Right ventricle myocardium inferior (tissue), 1 donor: Measurements from ENCODE around the gene DDR2. TPM values are rescaled to one million over a fixed set of nuclear protein-coding genes. Genes with fewer than 3 reads are reported as not detected.
A peak's percentile ranks its signal among the peaks of the same experiment; 100 is the strongest.
"Not testable (repeated sequence)": the region's sequence is repeated elsewhere in the genome, so short reads cannot be mapped to it uniquely, and the experiment has no call there.

Experiments
- ATAC-seq: fragments of 200-7000 bp; cut with Tn5 transposase; one replicate; pipeline ENCODE4 v1.9.1; 2020; ENCODE audit warnings: mild to moderate bottlenecking, moderate library complexity
- DNase-seq: peaks from one replicate; pipeline ENCODE4 v3.0.0; 2021; ENCODE audit errors: missing footprints
- intact Hi-C: fragments of 100-400 bp; cut with DNase I; formaldehyde crosslinking; loops from one replicate; pipeline ENCODE4 v1.11.0; 2022
- total RNA-seq: library from RNA; stranded (reverse); fragmentation: NEBNext Ultra II Directional; extraction: Animal tissue kit (Norgen Biotek cat#: 25700); gene quantifications from one replicate; pipeline ENCODE4 v1.2.1, GENCODE V29; 2021
- donor health status: DM: no; HTN: yes; CAD: no; lungs with severe emphysema.

DDR2 gene
- total RNA-seq, 1 donor from 2014 or later, result 34.4 TPM

DNA sequence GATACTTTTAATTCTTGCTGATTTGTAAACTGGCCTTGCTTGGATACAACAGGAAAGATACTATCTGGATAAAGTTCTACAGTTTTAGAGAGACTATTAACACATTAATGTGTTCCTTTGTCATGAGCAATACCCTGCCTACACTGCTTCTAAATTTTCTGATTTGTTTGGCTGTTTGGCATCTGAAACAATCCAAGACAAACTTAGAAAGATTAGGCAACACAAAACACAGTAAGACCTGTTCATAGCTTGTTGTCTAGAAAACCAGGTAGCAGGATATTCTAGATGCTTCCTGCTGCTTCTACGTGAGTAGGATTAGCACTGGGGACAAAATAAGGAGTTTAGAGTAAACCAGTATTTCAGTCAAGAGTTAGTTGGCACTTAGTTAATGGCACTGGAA lies 152.7 kb downstream of the DDR2 start:
- DNase-seq, ATAC-seq, intact Hi-C loops: not testable (repeated sequence)

DNA sequence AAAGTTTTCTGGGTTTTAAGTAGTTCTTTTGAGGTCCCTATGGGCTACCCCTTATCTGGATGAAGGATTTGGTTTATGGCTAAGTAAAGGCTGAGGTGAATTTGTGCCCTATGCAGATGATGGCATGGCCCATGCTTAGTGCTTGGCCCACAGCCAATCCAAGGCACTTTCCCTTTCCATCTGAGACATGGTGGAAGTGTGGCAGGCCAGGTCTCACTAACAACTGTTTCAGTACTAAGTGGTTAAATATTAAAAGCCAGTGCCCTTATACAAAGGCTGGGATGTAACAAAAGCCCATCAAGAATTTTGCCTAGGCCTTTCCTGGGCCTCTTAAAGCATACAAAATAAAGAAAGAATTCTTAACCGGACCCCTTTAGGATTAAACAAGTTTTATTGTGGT lies 156.5 kb downstream of the DDR2 start:
- ATAC-seq, DNase-seq, intact Hi-C loops: not testable (repeated sequence)

DNA sequence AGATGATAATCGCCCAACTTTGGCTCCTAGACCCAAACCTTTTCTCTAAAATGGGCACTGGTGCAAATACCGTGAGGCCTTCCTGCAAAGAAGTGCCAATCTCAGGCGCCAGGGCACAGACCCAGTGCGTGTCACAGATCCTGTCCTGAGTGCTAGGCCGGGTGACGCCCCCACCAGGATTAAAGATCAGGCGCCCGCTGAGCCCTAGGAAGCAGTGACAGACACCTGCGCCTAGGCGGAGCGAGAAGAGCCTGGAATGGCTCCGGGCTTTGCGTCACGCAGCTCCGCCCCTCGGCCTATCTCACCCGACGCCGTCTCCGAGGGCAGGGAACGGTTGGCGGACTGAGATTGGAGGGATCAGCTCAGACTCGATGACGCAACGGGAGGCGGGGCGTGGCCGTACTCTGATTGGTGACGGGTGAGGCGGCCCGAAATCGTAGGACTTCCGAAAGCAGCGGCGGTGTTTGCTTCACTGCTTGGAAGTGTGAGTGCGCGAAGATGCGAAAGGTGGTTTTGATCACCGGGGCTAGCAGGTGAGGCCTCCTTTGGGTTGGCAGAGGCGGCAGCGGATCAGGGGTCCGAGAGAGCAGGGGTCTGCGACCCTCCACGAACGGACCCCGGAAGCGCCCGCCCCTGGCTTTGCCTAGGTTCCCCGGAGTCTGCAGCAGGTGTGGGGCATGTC lies 158.2 kb downstream of the DDR2 start, which contains the start of gene HSD17B7:
TSS of gene HSD17B7 (plus strand) at position 400 of the 682 bp plus-strand sequence. CDS start at position 499, 99 bp downstream.
- DNase-seq (peak; percentile 90), ATAC-seq (peak; percentile 99)
- intact Hi-C loops, result not testable (repeated sequence)

DNA sequence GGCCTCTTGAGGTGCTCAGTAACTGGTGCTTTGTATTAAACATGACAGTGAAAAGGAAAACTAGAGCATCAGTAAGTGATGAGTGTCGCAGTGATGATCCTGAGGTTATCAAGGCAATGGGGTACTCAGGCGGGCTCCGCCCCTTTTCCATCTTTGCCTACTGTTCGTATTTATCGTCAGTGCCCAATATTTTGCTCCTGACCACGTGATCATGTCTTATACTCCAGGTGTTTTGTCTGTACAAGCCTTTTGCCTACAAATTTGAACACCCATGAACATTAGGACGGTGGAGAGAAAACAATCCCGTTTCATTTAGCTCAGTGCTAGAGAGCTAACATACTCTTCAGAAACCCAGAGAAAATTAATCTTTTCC lies 158.7 kb downstream of the DDR2 start:
- intact Hi-C loops, result not testable (repeated sequence)

DNA sequence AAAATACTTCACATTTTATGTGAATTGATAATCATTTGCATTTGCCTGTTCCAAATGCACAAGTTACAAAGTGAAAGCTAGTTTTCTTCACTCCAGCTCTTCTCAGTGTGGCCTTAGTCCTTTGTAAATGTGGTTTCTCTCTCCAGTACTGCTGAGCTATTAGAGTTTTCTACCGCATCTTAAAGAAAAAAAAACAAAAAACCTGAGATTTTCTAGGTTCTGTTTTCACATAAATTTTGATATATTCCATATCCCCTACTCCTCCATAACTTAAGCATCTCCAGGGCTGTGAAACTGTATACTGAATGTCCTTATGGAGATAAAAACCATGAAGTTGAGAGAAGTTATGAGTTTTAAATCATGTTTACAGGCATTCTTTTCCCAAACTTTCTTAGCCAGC lies 162.0 kb downstream of the DDR2 start:
- intact Hi-C loops, DNase-seq, ATAC-seq: not testable (repeated sequence)

More for the DNA sequence above, 158.7 kb downstream of the DDR2 start:
- ATAC-seq, DNase-seq: not testable (repeated sequence)

DNA sequence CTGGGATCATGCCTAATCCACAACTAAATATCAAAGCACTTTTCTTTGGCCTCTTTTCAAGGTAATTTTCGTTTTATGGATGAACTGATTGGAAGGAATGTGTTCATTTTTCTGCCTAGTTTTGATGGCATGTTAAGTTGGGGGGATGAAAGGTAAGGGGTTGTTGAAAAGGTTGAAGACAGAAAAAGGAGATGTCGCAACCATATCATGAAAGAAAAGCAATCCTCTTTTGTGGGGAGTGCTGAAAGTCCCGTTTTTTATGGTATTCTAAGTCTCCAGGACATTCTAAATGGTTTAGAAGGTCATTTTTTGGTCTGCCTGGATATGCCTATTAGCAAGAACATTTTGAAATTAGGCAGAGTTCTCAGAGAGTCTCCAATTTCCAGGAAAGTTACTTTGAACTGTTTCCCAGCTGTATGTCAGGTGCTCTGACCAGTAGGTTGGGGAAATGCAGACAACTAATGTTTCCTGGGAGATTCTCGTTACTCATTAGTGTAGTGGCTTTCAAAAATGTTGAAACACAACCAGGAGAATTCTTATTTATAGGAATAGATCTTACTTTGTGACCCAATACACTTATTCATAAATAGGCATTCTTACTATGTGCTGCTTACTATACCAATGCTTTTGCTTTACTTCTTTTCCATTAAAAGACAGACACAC lies 164.5 kb downstream of the DDR2 start:
- ATAC-seq, DNase-seq, intact Hi-C loops: not testable (repeated sequence)

DNA sequence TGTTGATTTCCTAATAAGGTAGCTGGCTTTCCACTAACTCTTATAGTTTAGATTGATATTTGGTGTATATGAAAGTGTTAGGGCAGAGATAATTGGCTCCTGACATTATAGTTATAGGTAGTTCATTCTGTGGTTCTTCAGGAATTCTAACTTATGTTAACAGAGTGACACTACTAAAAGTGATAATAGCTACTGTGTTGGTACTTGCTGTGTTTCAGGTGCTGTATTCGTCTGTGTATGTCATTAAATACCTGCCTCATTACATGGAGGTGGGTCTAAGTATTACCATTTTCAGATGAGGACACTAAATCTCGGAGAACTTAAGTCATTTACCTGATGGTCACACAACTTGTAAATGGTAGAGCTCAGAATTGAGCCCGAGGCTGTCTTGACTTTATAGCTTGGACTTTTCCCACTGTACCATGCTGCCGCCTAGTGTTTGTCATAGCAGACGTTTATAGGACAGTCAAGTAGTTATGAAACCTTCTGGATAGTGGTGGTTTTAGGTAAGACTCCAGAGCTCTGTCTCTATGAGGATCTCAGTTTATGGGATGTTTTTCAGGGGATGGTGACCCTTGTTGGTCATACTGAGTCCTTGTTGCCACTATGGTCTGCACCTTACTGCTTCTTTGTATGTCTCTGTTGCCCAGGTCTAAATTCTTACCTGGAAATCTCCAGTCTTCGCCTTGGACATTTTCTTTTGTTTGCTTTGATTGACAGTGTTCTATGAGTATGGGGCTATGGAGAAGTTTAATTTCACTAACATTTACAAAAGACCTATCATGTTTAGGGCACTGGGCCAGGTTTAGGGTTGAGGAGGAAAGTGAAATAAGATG lies 167.9 kb downstream of the DDR2 start:
- DNase-seq (peak; percentile 60), ATAC-seq (peak; percentile 93)
- intact Hi-C loops, result loop anchor here (1.0 kb wide), 1 partner anchor 187 kb away; no protein-coding TSS in a partner anchor

DNA sequence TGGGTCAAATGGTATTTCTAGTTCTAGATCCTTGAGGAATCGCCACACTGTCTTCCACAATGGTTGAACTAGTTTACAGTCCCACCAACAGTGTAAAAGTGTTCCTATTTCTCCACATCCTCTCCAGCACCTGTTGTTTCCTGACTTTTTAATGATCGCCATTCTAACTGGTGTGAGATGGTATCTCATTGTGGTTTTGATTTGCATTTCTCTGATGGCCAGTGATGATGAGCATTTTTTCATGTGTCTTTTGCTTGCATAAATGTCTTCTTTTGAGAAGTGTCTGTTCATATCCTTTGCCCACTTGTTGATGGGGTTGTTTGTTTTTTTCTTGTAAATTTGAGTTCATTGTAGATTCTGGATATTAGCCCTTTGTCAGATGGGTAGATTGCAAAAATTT lies 175.2 kb downstream of the DDR2 start:
- ATAC-seq, intact Hi-C loops, DNase-seq: not testable (repeated sequence)

DNA sequence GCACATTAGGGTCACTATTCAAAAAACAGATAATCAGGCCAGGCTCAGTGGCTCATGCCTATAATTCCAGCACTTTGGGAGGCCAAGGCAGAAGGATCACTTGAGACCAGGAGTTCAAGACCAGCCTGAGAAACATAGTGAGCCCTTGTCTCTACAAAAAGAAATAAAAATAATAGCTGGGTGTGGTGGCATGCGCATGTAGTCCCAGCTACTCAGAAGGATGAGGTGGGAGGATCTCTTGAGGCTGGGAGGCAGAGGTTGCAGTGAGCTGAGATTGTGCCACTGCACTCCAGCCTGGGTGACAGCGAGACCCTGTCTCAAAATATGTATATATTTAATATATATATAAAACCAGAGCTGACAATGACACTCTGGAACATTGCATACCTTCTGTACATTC lies 180.1 kb downstream of the DDR2 start:
- intact Hi-C loops, ATAC-seq, DNase-seq: not testable (repeated sequence)

DNA sequence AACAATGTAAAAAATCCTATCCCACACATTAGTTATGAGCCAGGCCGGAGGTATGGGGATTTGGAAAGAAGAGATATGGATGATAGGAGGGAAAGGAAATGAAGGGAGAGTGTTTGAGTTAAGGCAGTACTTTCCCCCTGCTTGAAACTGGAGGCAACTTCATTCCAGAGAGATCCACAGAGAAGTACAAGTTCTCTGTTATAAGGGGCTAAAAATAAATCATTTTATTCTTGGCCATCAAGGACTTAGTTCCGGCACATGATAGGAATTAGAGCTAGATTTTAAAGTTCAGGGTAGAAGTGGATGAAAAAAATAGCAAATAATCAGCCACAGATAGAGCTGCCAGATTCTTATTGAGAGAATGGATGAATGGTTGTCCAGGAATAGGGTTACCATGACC lies 185.9 kb downstream of the DDR2 start:
- ATAC-seq, intact Hi-C loops, DNase-seq: not testable (repeated sequence)

DNA sequence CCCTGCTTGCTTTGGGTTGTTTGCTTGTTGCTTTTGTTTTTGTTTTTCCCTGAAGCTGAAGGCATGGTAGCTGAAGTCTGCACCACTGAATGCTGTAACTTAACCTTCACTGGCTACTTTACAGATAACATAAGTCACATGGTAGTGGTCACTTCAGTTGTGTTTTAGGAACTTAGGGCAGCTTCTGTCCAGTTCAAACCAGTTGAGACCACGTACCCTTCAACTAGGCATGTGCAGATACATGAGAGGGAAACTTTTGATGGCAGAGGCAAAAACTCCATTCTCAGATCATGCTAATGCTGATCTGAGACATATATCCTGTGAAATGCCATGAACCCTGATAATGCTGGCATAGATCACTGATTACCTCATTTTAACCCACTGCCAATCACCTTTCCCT lies 186.4 kb downstream of the DDR2 start:
- intact Hi-C loops, ATAC-seq, DNase-seq: not testable (repeated sequence)

DNA sequence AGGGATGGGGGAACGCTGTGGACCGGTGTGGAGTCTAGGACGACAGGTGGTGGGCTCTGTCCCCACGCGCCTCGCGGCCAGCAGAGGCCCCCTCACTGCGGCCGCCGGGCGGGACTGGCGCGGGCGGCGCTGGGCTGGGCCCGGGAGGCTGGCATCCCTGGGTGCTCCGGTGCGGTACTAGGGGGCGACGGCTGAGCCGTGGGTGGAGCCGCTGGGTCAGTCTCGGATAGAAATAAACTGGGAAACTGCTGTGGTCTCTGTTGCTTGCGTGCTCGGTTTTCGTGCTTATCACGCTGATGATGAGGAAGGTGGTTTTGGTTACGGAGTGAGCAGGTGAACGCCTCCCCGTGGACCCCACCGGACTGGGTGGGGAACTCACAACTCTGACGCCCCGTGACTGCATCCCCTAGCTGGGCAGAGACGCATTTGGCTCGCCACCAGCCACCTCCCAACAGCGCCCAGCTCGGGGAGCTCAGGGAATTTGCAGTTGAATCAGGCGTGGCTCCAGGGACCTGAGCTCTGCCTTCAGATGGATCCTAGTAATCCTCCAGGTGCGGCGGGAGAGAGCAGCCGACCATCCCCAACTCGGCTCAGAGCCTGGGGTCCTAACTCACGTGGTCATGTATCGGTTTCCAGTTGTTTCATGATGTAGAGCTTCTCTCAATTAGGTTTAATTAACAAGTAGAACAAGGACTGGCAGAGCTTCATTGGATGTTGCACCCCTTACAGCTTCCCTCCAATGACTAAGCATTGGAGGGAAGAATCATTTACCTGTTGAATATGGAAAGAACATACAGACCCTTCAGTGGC lies 190.3 kb downstream of the DDR2 start:
- DNase-seq, result peak; percentile 50
- ATAC-seq, result peak; percentile 48
- intact Hi-C loops, result no loop called here

DNA sequence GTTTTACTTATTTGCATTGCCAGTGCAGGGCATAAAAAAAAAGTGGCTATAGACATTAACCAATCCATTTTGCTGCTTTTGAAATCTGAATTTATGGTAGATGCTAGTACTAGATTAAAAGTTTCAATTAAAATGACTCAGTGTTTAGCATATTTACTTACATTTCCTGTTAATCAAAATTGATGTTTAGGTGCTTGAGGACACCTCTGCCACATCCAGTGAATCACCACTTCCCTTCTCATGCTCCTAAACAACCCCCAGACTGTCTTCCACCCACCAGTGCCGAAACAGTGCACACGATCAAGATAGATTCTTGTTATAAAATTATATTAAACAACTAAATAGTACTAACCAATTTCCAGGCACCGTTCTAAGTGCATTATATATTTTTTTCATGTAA lies 191.0 kb downstream of the DDR2 start:
- intact Hi-C loops, result no loop called here
- DNase-seq (no peak), ATAC-seq (no peak)

DNA sequence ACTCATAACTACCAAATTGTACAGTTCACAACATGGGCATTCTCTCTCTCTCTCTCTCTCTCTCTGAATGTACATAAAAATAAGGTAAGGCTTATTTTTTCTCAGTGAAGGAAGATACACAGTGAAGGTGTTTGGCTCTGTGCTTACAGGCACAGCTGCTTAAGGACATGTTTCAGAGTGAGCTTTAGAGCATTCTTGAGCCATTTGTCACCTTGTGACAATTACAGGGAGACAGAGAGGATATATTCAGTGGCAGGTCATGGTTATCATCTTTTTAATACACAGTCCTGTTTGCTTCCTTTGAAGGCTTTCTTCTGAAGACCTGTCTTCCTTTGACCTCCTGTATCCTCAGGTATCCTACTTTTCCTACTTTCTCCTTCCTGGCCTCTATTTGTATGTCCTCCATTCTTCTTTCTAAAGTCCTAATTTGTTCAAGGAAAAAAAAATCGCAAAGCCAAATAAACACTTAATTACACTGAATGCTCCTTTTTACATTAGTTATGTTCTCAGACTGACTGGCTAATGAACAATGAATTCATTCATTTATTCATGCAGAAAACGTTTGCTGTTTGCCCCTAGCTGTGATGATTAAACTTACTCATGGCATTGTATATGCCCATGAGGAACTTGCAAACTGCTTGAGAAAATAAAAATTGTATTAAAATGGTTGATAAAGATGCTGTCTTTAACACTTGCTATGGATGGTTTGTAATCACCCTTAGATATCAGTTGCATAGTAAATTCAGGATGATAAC lies 191.7 kb downstream of the DDR2 start:
- intact Hi-C loops, result no loop called here
- DNase-seq (no peak), ATAC-seq (no peak)

DNA sequence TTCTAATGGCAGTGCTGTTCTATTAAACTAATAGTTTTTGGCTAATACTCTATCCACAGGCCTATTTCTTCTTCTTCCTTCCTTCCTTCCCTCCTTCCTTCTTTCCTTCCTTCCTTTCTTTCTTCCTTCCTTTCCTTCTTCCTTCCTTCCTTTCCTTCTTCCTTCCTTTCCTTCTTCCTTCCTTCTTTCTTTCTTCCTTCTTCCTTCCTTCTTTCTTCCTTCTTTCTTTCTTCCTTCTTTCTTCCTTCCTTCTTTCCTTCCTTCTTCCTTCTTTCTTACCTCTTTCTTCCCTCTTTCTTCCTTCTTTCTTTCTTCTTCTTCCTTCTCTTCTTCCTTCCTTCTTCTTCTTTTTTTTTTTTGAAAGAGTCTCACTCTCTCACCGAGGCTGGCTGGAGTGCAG lies 197.0 kb downstream of the DDR2 start:
- ATAC-seq (no peak), DNase-seq (no peak)
- intact Hi-C loops, result no loop called here

DNA sequence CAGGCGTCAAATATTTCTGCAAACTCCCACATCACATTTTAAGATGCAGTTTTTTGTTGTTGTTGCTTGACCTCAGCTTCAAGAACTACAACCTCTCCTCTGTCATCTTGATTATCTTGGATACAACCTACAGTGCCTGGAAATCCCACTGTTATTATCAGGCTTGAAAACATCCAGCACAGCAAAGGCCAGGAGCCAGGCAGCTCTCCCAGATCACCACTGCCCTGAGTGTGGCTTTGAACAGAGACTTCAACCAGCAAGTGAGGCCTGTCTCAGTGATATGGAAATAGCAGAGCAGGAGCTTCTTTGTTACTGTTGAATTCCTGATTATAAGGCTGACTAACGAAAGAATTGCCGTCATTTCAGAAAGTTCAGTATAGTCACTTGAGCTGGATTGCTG lies 200.2 kb downstream of the DDR2 start:
- DNase-seq, result no peak
- ATAC-seq, result no peak
- intact Hi-C loops, result no loop called here

DNA sequence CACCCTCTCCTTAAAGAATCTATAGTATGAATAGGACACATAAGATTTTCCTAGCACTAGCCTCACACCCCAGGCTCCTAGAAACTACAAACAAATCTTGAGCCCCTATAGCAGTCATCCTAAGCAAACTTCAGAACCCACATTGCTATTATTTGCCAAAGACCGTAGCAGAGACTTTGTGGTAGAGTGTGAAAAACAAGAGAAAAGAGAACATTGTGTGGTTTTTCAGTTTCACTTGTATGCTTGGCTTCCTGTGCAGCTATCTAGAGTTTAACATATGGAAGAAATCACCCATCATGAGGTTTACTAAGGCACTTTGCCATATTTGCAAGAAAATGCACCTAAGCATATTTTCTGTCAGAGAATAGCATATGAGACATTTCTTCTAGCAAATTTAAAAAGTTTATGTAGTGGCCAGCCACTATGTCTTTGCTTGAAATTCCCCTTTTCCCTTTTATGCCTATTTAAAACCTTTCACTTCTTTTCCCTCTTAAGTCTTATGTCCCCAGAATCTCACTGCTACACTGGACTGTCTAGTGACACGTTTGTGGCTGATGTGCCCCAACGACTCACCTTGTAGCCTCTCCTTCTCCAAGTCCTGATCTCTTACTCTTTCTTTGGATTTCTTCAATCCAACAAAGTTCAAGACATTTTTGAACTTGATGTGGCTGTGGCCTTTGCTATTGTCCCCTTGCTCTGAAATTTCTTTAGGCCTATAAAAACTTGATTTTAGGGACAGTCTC lies 203.1 kb downstream of the DDR2 start:
- intact Hi-C loops, result no loop called here
- ATAC-seq (no peak), DNase-seq (no peak)
